Stimulated activated CD4-positive, alpha-beta T cell treated with anti-CD3 and anti-CD28 coated beads, TNF-alpha, amount 100 ng/mL, for 1 hour (primary cell): ENCODE measurements around the gene DRG2.

ENCODE experiments used
- DNase-seq, 3 donors: peaks; one replicate each; pipeline ENCODE4 v3.0.0-alpha.2; 2020; ENCODE audit warnings: low read depth in 3 of 3, low spot score in 1 of 3

DRG2 gene

GRCh38 chr17:18074566-18075272 lies 13.0 kb upstream of the DRG2 start:
- no peak for DNase-seq

- DNase-seq, result no peak
Observed at GRCh38 chr17:18076936-18077335, 10.8 kb upstream of the DRG2 start.

GRCh38 chr17:18079543-18079942 lies 8.2 kb upstream of the DRG2 start:
- no peak for DNase-seq

- DNase-seq, result no peak
Observed at GRCh38 chr17:18084256-18084655, 3.5 kb upstream of the DRG2 start.

GRCh38 chr17:18089613-18090012 lies 1.9 kb downstream of the DRG2 start:
- DNase-seq, result no peak

GRCh38 chr17:18093616-18094408 lies 6.1 kb downstream of the DRG2 start:
- no peak for DNase-seq

GRCh38 chr17:18094409-18094807 lies 6.7 kb downstream of the DRG2 start:
- DNase-seq, result no peak

GRCh38 chr17:18099516-18099915 lies 11.8 kb downstream of the DRG2 start:
- DNase-seq, result no peak

GRCh38 chr17:18100616-18101015 lies 12.9 kb downstream of the DRG2 start:
- DNase-seq, result no peak

GRCh38 chr17:18101828-18102227 lies 14.1 kb downstream of the DRG2 start:
- DNase-seq, result no peak

- no peak for DNase-seq
Observed at GRCh38 chr17:18102640-18103039, 14.9 kb downstream of the DRG2 start.

- DNase-seq, result no peak
Observed at GRCh38 chr17:18105027-18105426, 17.3 kb downstream of the DRG2 start.

GRCh38 chr17:18105595-18105994 lies 17.8 kb downstream of the DRG2 start:
- no peak for DNase-seq

GRCh38 chr17:18106211-18106610 lies 18.5 kb downstream of the DRG2 start:
- DNase-seq, result no peak

GRCh38 chr17:18107061-18107790 lies 19.5 kb downstream of the DRG2 start:
- DNase-seq, result no peak

- DNase-seq, result no peak
Observed at GRCh38 chr17:18107971-18108370, 20.2 kb downstream of the DRG2 start.

- no peak for DNase-seq
Observed at GRCh38 chr17:18108401-18109312, 20.9 kb downstream of the DRG2 start, which contains the start of gene MYO15A. MYO15A (plus strand) TSS chr17:18108756; CDS start chr17:18118801, 10,045 bp downstream.

- no peak for DNase-seq
Observed at GRCh38 chr17:18109935-18110485, 22.3 kb downstream of the DRG2 start.

GRCh38 chr17:18110636-18111145 lies 22.9 kb downstream of the DRG2 start:
- DNase-seq, result no peak

- DNase-seq, result no peak
Observed at GRCh38 chr17:18111330-18111971, 23.7 kb downstream of the DRG2 start.
